PC-3 (cell line): ENCODE measurements around the gene LPCAT1. TPM values are rescaled to one million over a fixed set of nuclear protein-coding genes. Genes with fewer than 3 reads are reported as not detected.

Source experiments
- ATAC-seq: fragments of 200-7000 bp; cut with Tn5 transposase; 2 replicates; pipeline ENCODE4 v1.9.1; 2020; ENCODE audit warnings: mild to moderate bottlenecking, moderate library complexity
- BruUV-seq: library from RNA; stranded (reverse); fragments of 400-500 nt; replicated peaks from 2 replicates; lab custom pipeline; 2021; lab: Mats Ljungman, UMichigan
- CTCF ChIA-PET: fragments of 300-600 bp; sonication (Branson Sonifier 250); formaldehyde crosslinking; loops from one replicate; lab custom pipeline; 2022; ENCODE audit warnings: antibody characterized with exemption; lab: Charles Lee
- POLR2A ChIA-PET: fragments of 300-600 bp; sonication (Branson Sonifier 250); formaldehyde crosslinking; loops from one replicate; lab custom pipeline; 2022; ENCODE audit warnings: antibody characterized with exemption; ENCODE audit not compliant: unreplicated experiment; lab: Charles Lee
- DNase-seq: peaks from one replicate; pipeline ENCODE4 v3.0.0-alpha.2; 2015
- H2AFZ ChIP-seq: fragments of 300-600 bp; sonication (generic); 2 replicates; pipeline ENCODE4 v1.6.0; 2016; ENCODE audit warnings: antibody characterized with exemption, low read length
- H3F3A ChIP-seq: fragments of 300-600 bp; sonication (generic); one replicate; pipeline ENCODE4 v1.6.0; 2017; ENCODE audit warnings: antibody characterized with exemption, low read length, control low read depth, mild to moderate bottlenecking; ENCODE audit not compliant: unreplicated experiment
- H3K27ac ChIP-seq: fragments of 300-600 bp; sonication (generic); 2 replicates; pipeline ENCODE4 v1.5.1; 2016; ENCODE audit warnings: mild to moderate bottlenecking, low read length
- H3K27me3 ChIP-seq: fragments of 300-600 bp; sonication (generic); 2 replicates; pipeline ENCODE4 v1.6.1; 2016; ENCODE audit warnings: low read length, mixed read lengths
- H3K36me3 ChIP-seq: fragments of 300-600 bp; sonication (generic); 2 replicates; pipeline ENCODE4 v1.6.1; 2016; ENCODE audit warnings: low read depth, mixed run types, low read length, mixed read lengths
- H3K4me1 ChIP-seq: fragments of 300-600 bp; sonication (generic); 2 replicates; pipeline ENCODE4 v1.5.1; 2016; ENCODE audit warnings: low read length; ENCODE audit not compliant: insufficient read depth
- H3K4me2 ChIP-seq: fragments of 300-600 bp; sonication (generic); 2 replicates; pipeline ENCODE4 v1.6.0; 2016; ENCODE audit warnings: low read length
- H3K4me3 ChIP-seq: fragments of 300-600 bp; sonication (generic); 2 replicates; pipeline ENCODE4 v1.5.1; 2016; ENCODE audit warnings: mild to moderate bottlenecking, low read length, mixed read lengths
- H3K79me2 ChIP-seq: fragments of 300-600 bp; sonication (generic); 2 replicates; pipeline ENCODE4 v1.6.1; 2017; ENCODE audit warnings: low read length, mixed read lengths
- H3K9ac ChIP-seq: fragments of 300-600 bp; sonication (generic); 2 replicates; pipeline ENCODE4 v1.6.0; 2016; ENCODE audit warnings: mild to moderate bottlenecking, low read length
- H3K9me2 ChIP-seq: fragments of 300-600 bp; sonication (generic); replicated peaks from 2 replicates; pipeline ENCODE4 v1.6.1; 2016; ENCODE audit warnings: mixed run types, low read length, mixed read lengths
- H3K9me3 ChIP-seq: fragments of 300-600 bp; sonication (generic); 2 replicates; pipeline ENCODE4 v1.6.1; 2016; ENCODE audit warnings: low read length, mixed read lengths
- H4K20me1 ChIP-seq: fragments of 300-600 bp; sonication (generic); 2 replicates; pipeline ENCODE4 v1.6.1; 2016; ENCODE audit warnings: low read length, mixed read lengths
- CTCF ChIP-seq: fragments of 300-600 bp; sonication (generic); conservative IDR thresholded peaks from 2 replicates; pipeline ENCODE4 v1.5.1; 2017; ENCODE audit warnings: antibody characterized with exemption, low read depth, mild to moderate bottlenecking, low read length
- EZH2 ChIP-seq: fragments of 300-600 bp; sonication (generic); IDR thresholded peaks from one replicate; pipeline ENCODE4 v1.6.1; 2017; ENCODE audit warnings: antibody characterized with exemption, mild to moderate bottlenecking, low read length; ENCODE audit not compliant: unreplicated experiment
- EZH2phosphoT487 ChIP-seq: fragments of 300-600 bp; sonication (generic); IDR thresholded peaks from 2 replicates; pipeline ENCODE4 v1.6.1; 2018; ENCODE audit warnings: mild to moderate bottlenecking, antibody characterized with exemption, low read length, borderline replicate concordance
- intact Hi-C: fragments of 100-400 bp; cut with micrococcal nuclease; formaldehyde crosslinking; loops from 2 replicates; pipeline ENCODE4 v1.9.0; 2023
- total RNA-seq: library from RNA; depleted of rRNA; stranded (reverse); fragments of >200 nt; gene quantifications from 2 replicates; pipeline ENCODE4 v1.2.3, GENCODE V29; 2014

LPCAT1 gene
- total RNA-seq, 1 experiment from 2014 or later: 121 TPM

- ATAC-seq (no peak), DNase-seq (no peak)
- Histone ChIP-seq H3K79me2 (no peaks in the 10 kb centered on the region), H4K20me1 (no peaks in the 10 kb centered on the region), H3F3A (no peaks in the 10 kb centered on the region), H3K9me3 (peaks cover 5% of the 10 kb centered on the region; the same call in 1 of the 2 replicates), H3K4me2 (no peak overlapping the region), H3K36me3 (no peaks in the 10 kb centered on the region), H2AFZ (no peak overlapping the region), H3K4me3 (no peak overlapping the region), H3K27me3 (peaks cover 3% of the 10 kb centered on the region; the same call in 1 of the 2 replicates), H3K4me1 (no peaks in the 10 kb centered on the region), H3K9me2 (no peaks in the 10 kb centered on the region), H3K27ac (no peak overlapping the region), H3K9ac (no peak overlapping the region)
- intact Hi-C loops: no loop called here
- ChIA-PET CTCF (no interaction called here), POLR2A (no interaction called here)
- no peak for TF ChIP-seq EZH2phosphoT487
- TF ChIP-seq CTCF: no peak
- TF ChIP-seq EZH2: no peak
- no TSS peak for BruUV-seq
Observed at GRCh38 chr5:1448511-1449011, 75.2 kb downstream of the LPCAT1 start.

GRCh38 chr5:1447671-1448361 lies 75.9 kb downstream of the LPCAT1 start:
- Histone ChIP-seq H3K27me3 (peaks cover 10% of the 10 kb centered on the region; the same call in 1 of the 2 replicates), H3K79me2 (no peaks in the 10 kb centered on the region), H3K9ac (no peak overlapping the region), H4K20me1 (no peaks in the 10 kb centered on the region), H3K4me3 (no peak overlapping the region), H3K27ac (no peak overlapping the region), H2AFZ (no peak overlapping the region), H3K9me3 (peaks cover under 1% of the 10 kb centered on the region; the same call in 1 of the 2 replicates), H3K36me3 (no peaks in the 10 kb centered on the region), H3K4me2 (no peak overlapping the region), H3K9me2 (no peaks in the 10 kb centered on the region), H3F3A (no peaks in the 10 kb centered on the region), H3K4me1 (no peaks in the 10 kb centered on the region)
- DNase-seq: no peak
- ATAC-seq: no peak
- intact Hi-C loops: no loop called here
- ChIA-PET CTCF (no interaction called here), POLR2A (no interaction called here)
- no TSS peak for BruUV-seq
- no peak for TF ChIP-seq CTCF

GRCh38 chr5:1446602-1447343 lies 77.0 kb downstream of the LPCAT1 start:
- TF ChIP-seq CTCF: no peak
- TF ChIP-seq EZH2: no peak
- no peak for TF ChIP-seq EZH2phosphoT487
- Histone ChIP-seq H3K27me3 (peaks cover 12% of the 10 kb centered on the region; the same call in 1 of the 2 replicates), H3K4me2 (no peak overlapping the region), H2AFZ (no peak overlapping the region), H3K4me1 (no peaks in the 10 kb centered on the region), H3F3A (no peaks in the 10 kb centered on the region), H3K4me3 (no peak overlapping the region), H4K20me1 (no peaks in the 10 kb centered on the region), H3K9me3 (no peaks in the 10 kb centered on the region), H3K79me2 (no peaks in the 10 kb centered on the region), H3K9me2 (no peaks in the 10 kb centered on the region), H3K27ac (no peak overlapping the region), H3K9ac (no peak overlapping the region), H3K36me3 (no peaks in the 10 kb centered on the region)
- BruUV-seq: no TSS peak
- DNase-seq (no peak), ATAC-seq (no peak)
- intact Hi-C loops: no loop called here
- POLR2A ChIA-PET: no interaction called here
- CTCF ChIA-PET: no interaction called here
